ENCODE data around the gene CCDC142. TPM values are rescaled to one million over a fixed set of nuclear protein-coding genes. Genes with fewer than 3 reads are reported as not detected.
A peak's percentile ranks its signal among the peaks of the same experiment; 100 is the strongest.

CCDC142 gene
- total and polyA plus RNA-seq, 4 donors, result 5.5 to 25.5 (median 13.0) TPM

- Histone ChIP-seq H3K27ac (ENCODE audit: low read depth in 1 of 2, low read length in 1 of 2) (no peak within 1 kb of the TSS), H3K9ac (ENCODE audit: insufficient read depth in 1 of 2, low read length in 2 of 2) (no peak within 1 kb of the TSS), H3K9me3 (ENCODE audit: control insufficient read depth in 4 of 4, insufficient read depth in 3 of 4, low read length in 3 of 4) (peaks cover 0 to 2% (median 0%) of the 10 kb centered on the region in 4 donors), H3K36me3 (ENCODE audit: control insufficient read depth in 4 of 4, insufficient read depth in 4 of 4, low read length in 4 of 4) (peaks cover 0 to under 1% (median 0%) of the 10 kb centered on the region in 4 donors), H3K27me3 (ENCODE audit: control insufficient read depth in 3 of 3, insufficient read depth in 3 of 3, low read length in 2 of 3) (peaks cover 0 to 80% (median 65%) of the 10 kb centered on the region in 3 donors), H3K4me3 (no peak within 1 kb of the TSS), H3K4me1 (ENCODE audit: control insufficient read depth in 5 of 5, insufficient read depth in 5 of 5, low read length in 5 of 5) (peaks cover 0 to 35% (median 14%) of the 10 kb centered on the region in 5 donors)
- DNase-seq (peak in 2 of 3 donors; percentile 16 to 22), ATAC-seq (ENCODE audit: insufficient read depth, low FRiP score) (no peak)
- 3 to 8% methylated on average over 62 to 65 of the region's 65 CpGs for WGBS, 2 donors
- TF ChIP-seq CTCF (IDR thresholded peaks at IDR 0.05; ENCODE audit: control extremely low read depth, extremely low read depth), result no peak
Measured at GRCh38 chr2:74499267-74499939, 16.6 kb upstream of the CCDC142 start, which contains the start of gene LBX2. TSS of gene LBX2 (minus strand) at chr2:74499603. CDS start at chr2:74499537, 66 bp downstream.

GRCh38 chr2:74498500-74499266, 15.9 kb upstream of the CCDC142 start:
- peaks cover 0 to 72% (median 59%) of the 10 kb centered on the region in 3 donors for H3K27me3 ChIP-seq (ENCODE audit: control insufficient read depth in 3 of 3, insufficient read depth in 3 of 3, low read length in 2 of 3)
- H3K9ac ChIP-seq (ENCODE audit: insufficient read depth in 1 of 2, low read length in 2 of 2), result no peak overlapping the region
- H3K4me3 ChIP-seq, result no peak overlapping the region
- DNase-seq (peak; percentile 26 to 34 (median 30)), ATAC-seq (ENCODE audit: insufficient read depth, low FRiP score) (no peak)
- H3K4me1 ChIP-seq (ENCODE audit: control insufficient read depth in 5 of 5, insufficient read depth in 5 of 5, low read length in 5 of 5), result peaks cover 0 to 35% (median 13%) of the 10 kb centered on the region in 5 donors
- TF ChIP-seq CTCF (IDR thresholded peaks at IDR 0.05; ENCODE audit: control extremely low read depth, extremely low read depth), result no peak
- H3K27ac ChIP-seq (ENCODE audit: low read depth in 1 of 2, low read length in 1 of 2), result no peak overlapping the region
- peaks cover 0 to 2% (median 0%) of the 10 kb centered on the region in 4 donors for H3K9me3 ChIP-seq (ENCODE audit: control insufficient read depth in 4 of 4, insufficient read depth in 3 of 4, low read length in 3 of 4)
- peaks cover 0 to 5% (median 2%) of the 10 kb centered on the region in 4 donors for H3K36me3 ChIP-seq (ENCODE audit: control insufficient read depth in 4 of 4, insufficient read depth in 4 of 4, low read length in 4 of 4)
- WGBS, 2 donors, result 2% methylated on average over 41 of the region's 41 CpGs

GRCh38 chr2:74497777-74498499, 15.1 kb upstream of the CCDC142 start:
- Histone ChIP-seq H3K27ac (ENCODE audit: low read depth in 1 of 2, low read length in 1 of 2) (no peak overlapping the region), H3K4me1 (ENCODE audit: control insufficient read depth in 5 of 5, insufficient read depth in 5 of 5, low read length in 5 of 5) (peaks cover 0 to 29% (median 8%) of the 10 kb centered on the region in 5 donors), H3K27me3 (ENCODE audit: control insufficient read depth in 3 of 3, insufficient read depth in 3 of 3, low read length in 2 of 3) (peaks cover 0 to 66% (median 59%) of the 10 kb centered on the region in 3 donors), H3K36me3 (ENCODE audit: control insufficient read depth in 4 of 4, insufficient read depth in 4 of 4, low read length in 4 of 4) (peaks cover 0 to 11% (median 8%) of the 10 kb centered on the region in 4 donors), H3K9ac (ENCODE audit: insufficient read depth in 1 of 2, low read length in 2 of 2) (no peak overlapping the region), H3K4me3 (peak overlapping the region; percentile 4), H3K9me3 (ENCODE audit: control insufficient read depth in 4 of 4, insufficient read depth in 3 of 4, low read length in 3 of 4) (peaks cover 0 to 2% (median 0%) of the 10 kb centered on the region in 4 donors)
- ATAC-seq (ENCODE audit: insufficient read depth, low FRiP score), result peak; percentile 42
- 3% methylated on average over 58 to 61 of the region's 61 CpGs for WGBS, 2 donors
- no peak for DNase-seq
- no peak for TF ChIP-seq CTCF (IDR thresholded peaks at IDR 0.05; ENCODE audit: control extremely low read depth, extremely low read depth)

Data from lung (tissue), 12 donors.